A549 (cell line): Measurements from ENCODE around the gene JAZF1.

ENCODE experiments used
- CBX8 ChIP-seq: fragments of 200-600 bp; sonication (generic); IDR thresholded peaks from 2 replicates; pipeline ENCODE4 v1.6.1; 2016
- ESRRA ChIP-seq: fragments of 150-350 bp; IDR thresholded peaks from 2 replicates; pipeline ENCODE4 v1.6.1; 2014; ENCODE audit warnings: mild to moderate bottlenecking, low read length, borderline replicate concordance
- GATA3 ChIP-seq: IDR thresholded peaks from 2 replicates; pipeline ENCODE4 v1.6.1; 2012; ENCODE audit warnings: borderline replicate concordance
- HOXB5 ChIP-seq: fragments of 250-450 bp; sonication (Bioruptor Pico); IDR thresholded peaks from 2 replicates; pipeline ENCODE4 v1.5.0; 2020; ENCODE audit warnings: mild to moderate bottlenecking, moderate library complexity
- JUN ChIP-seq, 2 experiments: fragments of >200 bp; sonication (Bioruptor Twin); formaldehyde crosslinking; IDR thresholded peaks; 2 replicates in 1 of 2; 3 replicates in 1 of 2; pipeline ENCODE4 v1.6.1; 2016 to 2017
- JUNB ChIP-seq: fragments of >200 bp; sonication (Bioruptor Twin); formaldehyde crosslinking; IDR thresholded peaks from 2 replicates; pipeline ENCODE4 v1.6.1; 2016
- KDM1A ChIP-seq: fragments of 200-600 bp; sonication (generic); IDR thresholded peaks from 2 replicates; pipeline ENCODE4 v1.6.1; 2016; ENCODE audit warnings: low read depth, mild to moderate bottlenecking
- POLR2A ChIP-seq: IDR thresholded peaks from 2 replicates; pipeline ENCODE4 v1.6.1; 2012; ENCODE audit warnings: mild to moderate bottlenecking, low read length
- RAD21 ChIP-seq, 2 experiments: fragments of >200 bp in 1 of 2; sonication (Bioruptor Twin) in 1 of 2; formaldehyde crosslinking in 1 of 2; IDR thresholded peaks in 1 of 2; conservative IDR thresholded peaks in 1 of 2; 2 replicates in 1 of 2; 3 replicates in 1 of 2; pipeline ENCODE4 v1.6.1; 2012 to 2018; ENCODE audit warnings: inconsistent platforms in 1 of 2
- RCOR1 ChIP-seq: fragments of 150-350 bp; IDR thresholded peaks from 2 replicates; pipeline ENCODE4 v1.6.1; 2014; ENCODE audit warnings: antibody characterized with exemption, low read length, low read depth
- RFX5 ChIP-seq: fragments of 450-650 bp; IDR thresholded peaks from 2 replicates; pipeline ENCODE4 v1.7.1; 2014; ENCODE audit warnings: antibody characterized with exemption, mild to moderate bottlenecking, moderate library complexity
- TF ChIP-seq, protein P1 (sequence below): IDR thresholded peaks from 2 replicates; pipeline ENCODE4 v1.6.1; 2012; ENCODE audit warnings: low read depth, borderline replicate concordance
- TF ChIP-seq, protein P2 (sequence below): fragments of >200 bp; sonication (Bioruptor Twin); formaldehyde crosslinking; IDR thresholded peaks from 3 replicates; pipeline ENCODE4 v1.5.1; 2016
- TF ChIP-seq, protein P3 (sequence below): fragments of 150-350 bp; IDR thresholded peaks from 2 replicates; pipeline ENCODE4 v1.6.1; 2014; ENCODE audit warnings: low read depth, mild to moderate bottlenecking, low read length

DNA sequence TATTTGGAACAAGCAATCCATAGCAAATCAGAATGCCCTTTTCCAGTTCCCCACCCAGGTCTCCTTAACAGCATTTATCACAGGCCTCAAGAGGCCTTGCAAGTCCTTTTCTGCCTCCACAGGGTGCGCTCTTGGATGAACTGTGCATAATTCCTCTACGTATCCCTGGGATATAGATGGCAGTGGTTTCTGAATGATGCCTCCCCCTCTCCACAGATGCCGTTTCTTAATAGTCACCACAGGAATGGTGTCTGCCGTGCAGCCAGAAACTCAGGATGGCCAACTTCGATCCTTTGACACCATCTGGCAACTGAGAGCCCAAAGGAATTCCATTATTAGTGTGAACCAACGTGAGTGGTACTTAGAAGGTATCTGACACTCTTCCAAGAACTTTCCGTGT is 43.1 kb downstream of the JAZF1 start:
- TF ChIP-seq, protein P1, sequence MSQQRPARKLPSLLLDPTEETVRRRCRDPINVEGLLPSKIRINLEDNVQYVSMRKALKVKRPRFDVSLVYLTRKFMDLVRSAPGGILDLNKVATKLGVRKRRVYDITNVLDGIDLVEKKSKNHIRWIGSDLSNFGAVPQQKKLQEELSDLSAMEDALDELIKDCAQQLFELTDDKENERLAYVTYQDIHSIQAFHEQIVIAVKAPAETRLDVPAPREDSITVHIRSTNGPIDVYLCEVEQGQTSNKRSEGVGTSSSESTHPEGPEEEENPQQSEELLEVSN, result no peak
- TF ChIP-seq HOXB5 (CRISPR knock-in tag) (no peak), JUNB (no peak), RFX5 (no peak), CBX8 (no peak), GATA3 (no peak), RCOR1 (no peak), KDM1A (no peak), JUN (IDR thresholded peaks at IDR 0.05) (no peak), POLR2A (no peak), ESRRA (no peak), RAD21 (conservative IDR thresholded peaks at IDR 0.05 in 1 of 2, IDR thresholded peaks at IDR 0.05 in 1 of 2) (no peak)
- TF ChIP-seq, protein P2, sequence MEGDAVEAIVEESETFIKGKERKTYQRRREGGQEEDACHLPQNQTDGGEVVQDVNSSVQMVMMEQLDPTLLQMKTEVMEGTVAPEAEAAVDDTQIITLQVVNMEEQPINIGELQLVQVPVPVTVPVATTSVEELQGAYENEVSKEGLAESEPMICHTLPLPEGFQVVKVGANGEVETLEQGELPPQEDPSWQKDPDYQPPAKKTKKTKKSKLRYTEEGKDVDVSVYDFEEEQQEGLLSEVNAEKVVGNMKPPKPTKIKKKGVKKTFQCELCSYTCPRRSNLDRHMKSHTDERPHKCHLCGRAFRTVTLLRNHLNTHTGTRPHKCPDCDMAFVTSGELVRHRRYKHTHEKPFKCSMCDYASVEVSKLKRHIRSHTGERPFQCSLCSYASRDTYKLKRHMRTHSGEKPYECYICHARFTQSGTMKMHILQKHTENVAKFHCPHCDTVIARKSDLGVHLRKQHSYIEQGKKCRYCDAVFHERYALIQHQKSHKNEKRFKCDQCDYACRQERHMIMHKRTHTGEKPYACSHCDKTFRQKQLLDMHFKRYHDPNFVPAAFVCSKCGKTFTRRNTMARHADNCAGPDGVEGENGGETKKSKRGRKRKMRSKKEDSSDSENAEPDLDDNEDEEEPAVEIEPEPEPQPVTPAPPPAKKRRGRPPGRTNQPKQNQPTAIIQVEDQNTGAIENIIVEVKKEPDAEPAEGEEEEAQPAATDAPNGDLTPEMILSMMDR, result no peak
- TF ChIP-seq, protein P3, sequence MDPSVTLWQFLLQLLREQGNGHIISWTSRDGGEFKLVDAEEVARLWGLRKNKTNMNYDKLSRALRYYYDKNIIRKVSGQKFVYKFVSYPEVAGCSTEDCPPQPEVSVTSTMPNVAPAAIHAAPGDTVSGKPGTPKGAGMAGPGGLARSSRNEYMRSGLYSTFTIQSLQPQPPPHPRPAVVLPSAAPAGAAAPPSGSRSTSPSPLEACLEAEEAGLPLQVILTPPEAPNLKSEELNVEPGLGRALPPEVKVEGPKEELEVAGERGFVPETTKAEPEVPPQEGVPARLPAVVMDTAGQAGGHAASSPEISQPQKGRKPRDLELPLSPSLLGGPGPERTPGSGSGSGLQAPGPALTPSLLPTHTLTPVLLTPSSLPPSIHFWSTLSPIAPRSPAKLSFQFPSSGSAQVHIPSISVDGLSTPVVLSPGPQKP, result no peak
